HEK293T (cell line): ENCODE measurements around the gene SLU7.

Experiments
- BHLHE40 ChIP-seq: fragments of 450-650 bp; IDR thresholded peaks from 2 replicates; pipeline ENCODE4 v1.6.1; 2016; ENCODE audit warnings: mild to moderate bottlenecking, moderate library complexity, borderline replicate concordance
- CTBP1 ChIP-seq: fragments of 450-650 bp; IDR thresholded peaks from 2 replicates; pipeline ENCODE4 v1.6.1; 2016; ENCODE audit warnings: borderline replicate concordance
- ELF4 ChIP-seq: fragments of 450-650 bp; IDR thresholded peaks from 2 replicates; pipeline ENCODE4 v1.6.1; 2017; ENCODE audit warnings: antibody characterized with exemption
- FOXA1 ChIP-seq: fragments of 450-650 bp; IDR thresholded peaks from 2 replicates; pipeline ENCODE4 v1.6.1; 2016; ENCODE audit warnings: mild to moderate bottlenecking
- FOXM1 ChIP-seq: fragments of 450-650 bp; IDR thresholded peaks from 2 replicates; pipeline ENCODE4 v1.6.1; 2017; ENCODE audit warnings: mild to moderate bottlenecking, borderline replicate concordance
- HDGF ChIP-seq: fragments of 450-650 bp; IDR thresholded peaks from 2 replicates; pipeline ENCODE4 v1.6.1; 2017; ENCODE audit warnings: antibody characterized with exemption, borderline replicate concordance
- L3MBTL2 ChIP-seq: fragments of 450-650 bp; conservative IDR thresholded peaks from 2 replicates; pipeline ENCODE4 v1.6.1; 2016; ENCODE audit warnings: mild to moderate bottlenecking
- SUZ12 ChIP-seq: fragments of 450-650 bp; IDR thresholded peaks from 2 replicates; pipeline ENCODE4 v1.6.1; 2016; ENCODE audit warnings: mild to moderate bottlenecking
- TARDBP ChIP-seq: fragments of 450-650 bp; IDR thresholded peaks from 2 replicates; pipeline ENCODE4 v1.6.1; 2016
- ZNF384 ChIP-seq: fragments of 450-650 bp; IDR thresholded peaks from 2 replicates; pipeline ENCODE4 v1.6.1; 2016
- TF ChIP-seq, protein P1 (sequence below): fragments of 450-650 bp; IDR thresholded peaks from 2 replicates; pipeline ENCODE4 v1.6.1; 2016

DNA sequence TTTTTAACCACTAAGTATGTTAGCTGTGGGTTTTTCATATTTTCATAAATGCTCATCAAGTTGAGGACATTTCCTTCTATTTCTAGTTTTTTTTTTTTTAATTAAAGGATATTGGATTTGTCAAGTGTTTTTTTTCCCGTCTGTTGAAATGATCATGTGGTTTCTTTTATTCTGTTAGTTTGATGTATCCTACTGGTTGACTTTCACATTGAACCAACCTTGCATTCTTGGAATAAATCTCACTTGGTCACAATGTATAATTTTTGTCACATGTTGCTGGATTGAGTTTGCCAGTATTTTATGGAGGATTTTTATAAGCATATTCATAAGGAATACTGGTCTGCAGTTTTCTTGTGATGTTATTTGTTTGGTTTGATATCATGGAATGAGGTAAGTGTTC, 31.4 kb downstream of the SLU7 start:
- no peak for TF ChIP-seq ZNF384
- TF ChIP-seq HDGF: no peak
- TF ChIP-seq SUZ12: no peak
- TF ChIP-seq FOXA1: no peak
- no peak for TF ChIP-seq BHLHE40
- no peak for TF ChIP-seq L3MBTL2
- TF ChIP-seq FOXM1: no peak
- no peak for TF ChIP-seq ELF4
- no peak for TF ChIP-seq CTBP1
- TF ChIP-seq, protein P1, sequence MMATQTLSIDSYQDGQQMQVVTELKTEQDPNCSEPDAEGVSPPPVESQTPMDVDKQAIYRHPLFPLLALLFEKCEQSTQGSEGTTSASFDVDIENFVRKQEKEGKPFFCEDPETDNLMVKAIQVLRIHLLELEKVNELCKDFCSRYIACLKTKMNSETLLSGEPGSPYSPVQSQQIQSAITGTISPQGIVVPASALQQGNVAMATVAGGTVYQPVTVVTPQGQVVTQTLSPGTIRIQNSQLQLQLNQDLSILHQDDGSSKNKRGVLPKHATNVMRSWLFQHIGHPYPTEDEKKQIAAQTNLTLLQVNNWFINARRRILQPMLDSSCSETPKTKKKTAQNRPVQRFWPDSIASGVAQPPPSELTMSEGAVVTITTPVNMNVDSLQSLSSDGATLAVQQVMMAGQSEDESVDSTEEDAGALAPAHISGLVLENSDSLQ: no peak
- TF ChIP-seq TARDBP: no peak
